HepG2 (cell line): Measurements from ENCODE around the gene CCND2.

Source experiments
- DZIP1 ChIP-seq: sonication (generic); formaldehyde crosslinking; IDR thresholded peaks from 2 replicates; pipeline ENCODE4 v1.5.0; 2020; ENCODE audit warnings: mild to moderate bottlenecking, missing genetic modification reagents
- FOXK1 ChIP-seq: sonication (generic); formaldehyde crosslinking; IDR thresholded peaks from 2 replicates; pipeline ENCODE4 v1.4.0; 2020; ENCODE audit warnings: low read depth, missing genetic modification reagents, borderline replicate concordance
- FOXK2 ChIP-seq: fragments of 450-650 bp; IDR thresholded peaks from 2 replicates; pipeline ENCODE4 v1.6.1; 2016
- JUNB ChIP-seq: sonication (generic); formaldehyde crosslinking; IDR thresholded peaks from 2 replicates; pipeline ENCODE4 v1.8.0; 2022; ENCODE audit warnings: missing genetic modification reagents, mild to moderate bottlenecking, borderline replicate concordance
- KAT2B ChIP-seq: fragments of 150-350 bp; IDR thresholded peaks from 2 replicates; pipeline ENCODE4 v1.6.1; 2014; ENCODE audit warnings: low read depth, low read length, borderline replicate concordance
- PHF8 ChIP-seq: sonication (generic); formaldehyde crosslinking; IDR thresholded peaks from 2 replicates; pipeline ENCODE4 v1.5.0; 2020; ENCODE audit warnings: missing genetic modification reagents
- REST ChIP-seq, 2 experiments: IDR thresholded peaks; 2 replicates each; pipeline ENCODE4 v1.6.1; 2011 to 2012; ENCODE audit warnings: low read length in 2 of 2, borderline replicate concordance in 1 of 2, low read depth in 1 of 2, mild to moderate bottlenecking in 1 of 2, moderate library complexity in 1 of 2
- TAF1 ChIP-seq: sonication (generic); formaldehyde crosslinking; IDR thresholded peaks from 2 replicates; pipeline ENCODE4 v1.4.0; 2020; ENCODE audit warnings: missing genetic modification reagents
- TCF12 ChIP-seq, 2 experiments: fragments of 450-650 bp in 1 of 2; sonication (generic) in 1 of 2; formaldehyde crosslinking in 1 of 2; IDR thresholded peaks; 2 replicates each; pipeline versions ENCODE4 v1.6.1 to v1.8.0; 2017 to 2022; ENCODE audit warnings: antibody characterized with exemption in 1 of 2, mild to moderate bottlenecking in 1 of 2, missing genetic modification reagents in 1 of 2, moderate library complexity in 1 of 2
- ZFP37 ChIP-seq: sonication (generic); formaldehyde crosslinking; IDR thresholded peaks from 2 replicates; pipeline ENCODE4 v1.4.0; 2020; ENCODE audit warnings: missing genetic modification reagents, borderline replicate concordance
- ZNF337 ChIP-seq: sonication (generic); formaldehyde crosslinking; IDR thresholded peaks from 2 replicates; pipeline ENCODE4 v1.5.1; 2020; ENCODE audit warnings: missing genetic modification reagents, low read depth, mild to moderate bottlenecking, borderline replicate concordance
- ZNF33B ChIP-seq: sonication (generic); formaldehyde crosslinking; IDR thresholded peaks from 2 replicates; pipeline ENCODE4 v1.5.1; 2020; ENCODE audit warnings: mild to moderate bottlenecking, missing genetic modification reagents

GRCh38 chr12:4274396-4275015, 944 bp downstream of the CCND2 start:
- TF ChIP-seq ZNF33B (CRISPR knock-in tag): no peak
- no peak for TF ChIP-seq FOXK1 (CRISPR knock-in tag)
- no peak for TF ChIP-seq REST (IDR thresholded peaks at IDR 0.05; ENCODE audit: borderline replicate concordance in 1 of 2, low read depth in 1 of 2, low read length in 2 of 2)
- no peak for TF ChIP-seq JUNB (CRISPR knock-in tag)
- no peak for TF ChIP-seq TAF1
- TF ChIP-seq TCF12 (IDR thresholded peaks at IDR 0.05): no peak
- TF ChIP-seq TCF12 (CRISPR knock-in tag; IDR thresholded peaks at IDR 0.05): no peak
- TF ChIP-seq ZFP37 (CRISPR knock-in tag): no peak
- no peak for TF ChIP-seq FOXK2
- no peak for TF ChIP-seq DZIP1 (CRISPR knock-in tag)
- no peak for TF ChIP-seq ZNF337 (CRISPR knock-in tag)
- no peak for TF ChIP-seq PHF8
- no peak for TF ChIP-seq KAT2B
